HepG2 (cell line): ENCODE data around the gene PLA1A. TPM values are rescaled to one million over a fixed set of nuclear protein-coding genes. Genes with fewer than 3 reads are reported as not detected.

Experiments used
- ATAC-seq: fragments of 200-7000 bp; cut with Tn5 transposase; 3 replicates; pipeline ENCODE4 v1.9.1; 2020; ENCODE audit warnings: mild to moderate bottlenecking, moderate library complexity
- BruUV-seq: library from RNA; stranded (reverse); fragments of 400-500 nt; replicated peaks from 2 replicates; lab custom pipeline; 2021; lab: Mats Ljungman, UMichigan
- CTCF ChIA-PET: fragments of 300-600 bp; formaldehyde crosslinking; extraction: SDS; loops from one replicate; lab custom pipeline; 2021; ENCODE audit warnings: low total read pairs, inconsistent platforms, low intra/inter-chr PET ratio; lab: Yijun Ruan, JAX
- POLR2A ChIA-PET: fragments of 350-600 bp; sonication (Branson Sonifier 250); formaldehyde crosslinking; loops from one replicate; lab custom pipeline; 2020; ENCODE audit warnings: antibody characterized with exemption, inconsistent platforms; lab: Yijun Ruan, JAX
- DNase-seq: peaks from one replicate; pipeline ENCODE4 v3.0.0-alpha.2; 2015; ENCODE audit warnings: low spot score
- FAIRE-seq: peaks from 3 replicates; lab custom pipeline; 2011; peaks lifted over from hg19 to GRCh38; lab: Jason Lieb, UNC
- H2AFZ ChIP-seq: one replicate; pipeline ENCODE4 v1.6.1; 2011; ENCODE audit warnings: low read length, inconsistent platforms
- H3K27ac ChIP-seq: fragments of 300-600 bp; 3 replicates; pipeline ENCODE4 v1.8.0; 2011; ENCODE audit warnings: mixed run types, mild to moderate bottlenecking, mixed read lengths, low read length, inconsistent platforms; ENCODE audit not compliant: insufficient read depth; ENCODE audit errors: extremely low read length
- H3K27me3 ChIP-seq, 2 experiments: fragments of 200-600 bp in 1 of 2; 2 replicates in 1 of 2; 3 replicates in 1 of 2; pipeline versions ENCODE4 v1.6.0 to v1.8.0; 2011; ENCODE audit warnings: low read length in 2 of 2, mild to moderate bottlenecking in 2 of 2, moderate library complexity in 2 of 2, inconsistent platforms in 1 of 2; ENCODE audit not compliant: insufficient read depth in 2 of 2, control insufficient read depth in 1 of 2
- H3K36me3 ChIP-seq, 2 experiments: fragments of 200-600 bp in 1 of 2; replicated peaks in 1 of 2; 2 replicates in 1 of 2; 3 replicates in 1 of 2; pipeline versions ENCODE4 v1.5.1 to v1.8.0; 2011; ENCODE audit warnings: low read length in 2 of 2, inconsistent platforms in 1 of 2; ENCODE audit not compliant: insufficient read depth in 2 of 2, control insufficient read depth in 1 of 2
- H3K4me1 ChIP-seq: 2 replicates; pipeline ENCODE4 v1.5.1; 2012; ENCODE audit warnings: low read length, inconsistent platforms; ENCODE audit not compliant: insufficient read depth
- H3K4me2 ChIP-seq: 2 replicates; pipeline ENCODE4 v1.6.0; 2011; ENCODE audit warnings: low read depth, low read length, inconsistent platforms
- H3K4me3 ChIP-seq, 3 experiments: fragments of 200-600 bp in 1 of 3; sonication (generic), shearing (Covaris generic) in 1 of 3; replicated peaks in 1 of 3; 2 replicates each; pipeline ENCODE4 v1.5.1; 2011 to 2016; ENCODE audit warnings: low read length in 3 of 3, inconsistent platforms in 2 of 3, low read depth in 2 of 3, mild to moderate bottlenecking in 2 of 3, control low read depth in 1 of 3, mixed read lengths in 1 of 3; ENCODE audit not compliant: insufficient read depth in 1 of 3
- H3K79me2 ChIP-seq: one replicate; pipeline ENCODE4 v1.6.1; 2011; ENCODE audit warnings: low read length, inconsistent platforms; ENCODE audit not compliant: insufficient read depth
- H3K9ac ChIP-seq: 2 replicates; pipeline ENCODE4 v1.6.0; 2011; ENCODE audit warnings: mild to moderate bottlenecking, low read depth, low read length, inconsistent platforms; ENCODE audit not compliant: insufficient read depth
- H3K9me3 ChIP-seq: 2 replicates; pipeline ENCODE4 v1.5.1; 2012; ENCODE audit warnings: mild to moderate bottlenecking, low read length
- H4K20me1 ChIP-seq: 2 replicates; pipeline ENCODE4 v1.6.0; 2011; ENCODE audit warnings: inconsistent platforms, mild to moderate bottlenecking, low read length, moderate library complexity; ENCODE audit not compliant: insufficient read depth
- ARID4A ChIP-seq: sonication (generic); formaldehyde crosslinking; IDR thresholded peaks from 2 replicates; pipeline ENCODE4 v1.5.0; 2020; ENCODE audit warnings: mild to moderate bottlenecking, missing genetic modification reagents, borderline replicate concordance
- HMGA1 ChIP-seq: sonication (generic); formaldehyde crosslinking; conservative IDR thresholded peaks from 2 replicates; pipeline ENCODE4 v1.4.0; 2020; ENCODE audit warnings: missing genetic modification reagents
- KLF13 ChIP-seq: sonication (generic); formaldehyde crosslinking; IDR thresholded peaks from 2 replicates; pipeline ENCODE4 v1.4.0; 2020; ENCODE audit warnings: mild to moderate bottlenecking, missing genetic modification reagents
- MBD4 ChIP-seq: IDR thresholded peaks from 2 replicates; pipeline ENCODE4 v1.6.1; 2012; ENCODE audit warnings: low read length, inconsistent platforms, borderline replicate concordance
- MXD4 ChIP-seq: IDR thresholded peaks from 2 replicates; pipeline ENCODE4 v1.6.1; 2016; ENCODE audit warnings: mild to moderate bottlenecking, missing biosample characterization, missing genetic modification reagents
- RXRB ChIP-seq: IDR thresholded peaks from 2 replicates; pipeline ENCODE4 v1.6.1; 2016; ENCODE audit warnings: borderline replicate concordance, missing genetic modification reagents, missing compliant biosample characterization
- SNAPC2 ChIP-seq: sonication (generic); formaldehyde crosslinking; IDR thresholded peaks from 2 replicates; pipeline ENCODE4 v1.8.1; 2022; ENCODE audit warnings: mild to moderate bottlenecking, missing genetic modification reagents
- SRY ChIP-seq: sonication (generic); formaldehyde crosslinking; IDR thresholded peaks from 2 replicates; pipeline ENCODE4 v1.8.0; 2022; ENCODE audit warnings: mild to moderate bottlenecking, missing genetic modification reagents
- TARDBP ChIP-seq: sonication (generic); formaldehyde crosslinking; IDR thresholded peaks from 2 replicates; pipeline ENCODE4 v1.8.0; 2022; ENCODE audit warnings: mild to moderate bottlenecking, missing genetic modification reagents
- U2AF1 ChIP-seq: fragments of 200-400 bp; formaldehyde crosslinking; optimal IDR thresholded peaks from 2 replicates; pipeline ENCODE3; 2017; ENCODE audit warnings: mild to moderate bottlenecking, low read depth, low read length
- WIZ ChIP-seq: sonication (generic); formaldehyde crosslinking; IDR thresholded peaks from 2 replicates; pipeline ENCODE4 v1.5.1; 2020; ENCODE audit warnings: mild to moderate bottlenecking, missing genetic modification reagents
- ZNF296 ChIP-seq: sonication (generic); formaldehyde crosslinking; conservative IDR thresholded peaks from 2 replicates; pipeline ENCODE4 v1.5.0; 2020; ENCODE audit warnings: mild to moderate bottlenecking, missing genetic modification reagents
- ZNF569 ChIP-seq: sonication (generic); formaldehyde crosslinking; IDR thresholded peaks from 2 replicates; pipeline ENCODE4 v1.5.0; 2020; ENCODE audit warnings: mild to moderate bottlenecking, missing genetic modification reagents, moderate library complexity, borderline replicate concordance
- WGBS: methylation state at CpG from one replicate; pipeline ENCODE4 v1.1.6; 2017; ENCODE audit warnings: low lambda C conversion rate; 5-methylcytosine and 5-hydroxymethylcytosine counted together
- in situ Hi-C: cut with HindIII; loops from 2 replicates; pipeline ENCODE4 v1.10.0; 2017; ENCODE audit warnings: low pct_unique_long_range_greater_than_20kb; ENCODE audit not compliant: extremely low pct_ligation_motif_present
- intact Hi-C: fragments of 100-400 bp; cut with micrococcal nuclease; formaldehyde crosslinking; loops from one replicate; pipeline ENCODE4 v1.10.0; 2022; ENCODE audit not compliant: unreplicated experiment
- polyA plus RNA-seq, 8 experiments: library from polyadenylated mRNA; depleted of rRNA in 3 of 8; stranded (reverse) in 7 of 8; unstranded in 1 of 8; fragments of >200 nt; fragmentation: Illumina TruSeq in 4 of 8; extraction: Trizol in 4 of 8; gene quantifications; 2 replicates each; pipeline versions ENCODE4 v1.2.1 to v1.2.3, GENCODE V29; 2011 to 2016; ENCODE audit warnings: low read depth in 4 of 8, missing spikeins in 1 of 8, mixed read lengths in 1 of 8; ENCODE audit not compliant: insufficient read depth in 1 of 8
- total RNA-seq, 5 experiments: library from RNA; depleted of rRNA; stranded (reverse); fragments of >200 nt; fragmentation: Illumina TruSeq; extraction: Trizol; gene quantifications; 2 replicates each; pipeline ENCODE4 v1.2.3, GENCODE V29; 2016; ENCODE audit warnings: low read depth in 1 of 5
- TF ChIP-seq, protein P1 (sequence below): sonication (generic); formaldehyde crosslinking; IDR thresholded peaks from 2 replicates; pipeline ENCODE4 v1.5.1; 2020; ENCODE audit warnings: missing genetic modification reagents, mild to moderate bottlenecking, borderline replicate concordance
- TF ChIP-seq, protein P2 (sequence below): sonication (generic); formaldehyde crosslinking; IDR thresholded peaks from 2 replicates; pipeline ENCODE4 v1.5.0; 2020; ENCODE audit warnings: missing genetic modification reagents

The PLA1A gene
- total and polyA plus RNA-seq, 2 of the 13 experiments (the other 11 are each of a cell fraction or from before 2014, with no cell fraction given): 0.11 to 0.18 TPM

DNA sequence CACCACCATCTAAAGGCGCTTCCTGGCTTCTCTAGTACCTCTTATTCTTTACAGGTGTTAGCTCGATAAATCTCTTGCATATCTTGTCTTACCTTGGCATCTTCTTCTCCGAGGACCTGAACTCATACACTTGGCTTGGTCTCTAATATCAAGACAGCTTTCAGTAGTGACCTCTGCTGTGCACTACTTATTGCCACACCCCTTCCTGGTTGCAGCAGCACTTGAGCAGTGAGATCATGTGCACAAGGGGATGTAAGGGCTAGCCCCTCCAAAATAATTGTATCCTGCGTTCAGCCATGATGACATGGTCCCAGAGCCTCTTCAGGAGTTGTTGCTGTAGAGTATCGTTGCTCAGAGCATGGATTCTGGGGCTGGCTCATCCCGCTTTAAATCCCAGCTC is 1.3 kb upstream of the PLA1A start (continued):
- TF ChIP-seq, protein P1, sequence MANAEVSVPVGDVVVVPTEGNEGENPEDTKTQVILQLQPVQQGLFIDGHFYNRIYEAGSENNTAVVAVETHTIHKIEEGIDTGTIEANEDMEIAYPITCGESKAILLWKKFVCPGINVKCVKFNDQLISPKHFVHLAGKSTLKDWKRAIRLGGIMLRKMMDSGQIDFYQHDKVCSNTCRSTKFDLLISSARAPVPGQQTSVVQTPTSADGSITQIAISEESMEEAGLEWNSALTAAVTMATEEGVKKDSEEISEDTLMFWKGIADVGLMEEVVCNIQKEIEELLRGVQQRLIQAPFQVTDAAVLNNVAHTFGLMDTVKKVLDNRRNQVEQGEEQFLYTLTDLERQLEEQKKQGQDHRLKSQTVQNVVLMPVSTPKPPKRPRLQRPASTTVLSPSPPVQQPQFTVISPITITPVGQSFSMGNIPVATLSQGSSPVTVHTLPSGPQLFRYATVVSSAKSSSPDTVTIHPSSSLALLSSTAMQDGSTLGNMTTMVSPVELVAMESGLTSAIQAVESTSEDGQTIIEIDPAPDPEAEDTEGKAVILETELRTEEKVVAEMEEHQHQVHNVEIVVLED (CRISPR knock-in tag): no peak
- no peak for TF ChIP-seq SNAPC2
- TF ChIP-seq MXD4 (CRISPR knock-in tag): no peak

GRCh38 chr3:119598410-119599098 is 869 bp downstream of the PLA1A start:
- H4K20me1 ChIP-seq: no peaks in the 10 kb centered on the region
- TF ChIP-seq RXRB (CRISPR knock-in tag) (no peak), U2AF1 (no peak), ZNF296 (CRISPR knock-in tag) (no peak), HMGA1 (CRISPR knock-in tag) (no peak), KLF13 (CRISPR knock-in tag) (no peak), ZNF569 (CRISPR knock-in tag) (no peak), WIZ (no peak), ARID4A (CRISPR knock-in tag) (no peak), TARDBP (CRISPR knock-in tag) (no peak), SRY (no peak), MBD4 (no peak)
- TF ChIP-seq, protein P2, sequence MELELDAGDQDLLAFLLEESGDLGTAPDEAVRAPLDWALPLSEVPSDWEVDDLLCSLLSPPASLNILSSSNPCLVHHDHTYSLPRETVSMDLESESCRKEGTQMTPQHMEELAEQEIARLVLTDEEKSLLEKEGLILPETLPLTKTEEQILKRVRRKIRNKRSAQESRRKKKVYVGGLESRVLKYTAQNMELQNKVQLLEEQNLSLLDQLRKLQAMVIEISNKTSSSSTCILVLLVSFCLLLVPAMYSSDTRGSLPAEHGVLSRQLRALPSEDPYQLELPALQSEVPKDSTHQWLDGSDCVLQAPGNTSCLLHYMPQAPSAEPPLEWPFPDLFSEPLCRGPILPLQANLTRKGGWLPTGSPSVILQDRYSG (CRISPR knock-in tag): no peak
- H3K36me3 ChIP-seq: no peaks in the 10 kb centered on the region
- ATAC-seq (no peak), FAIRE-seq (no peak), DNase-seq (no peak)
- ChIA-PET CTCF (no interaction called here), POLR2A (no interaction called here)
- no peak overlapping the region for H3K4me3 ChIP-seq
- no peaks in the 10 kb centered on the region for H3K9me3 ChIP-seq
- in situ Hi-C loops: no loop called here
- H3K27ac ChIP-seq: no peak overlapping the region
- no TSS peak for BruUV-seq
- H2AFZ ChIP-seq: no peak overlapping the region
- intact Hi-C loops: no loop called here
- no peaks in the 10 kb centered on the region for H3K79me2 ChIP-seq
- 96% methylated on average over 1 of the region's 1 CpG for WGBS
- no peaks in the 10 kb centered on the region; a peak in 1 of 5 replicates for H3K27me3 ChIP-seq
- H3K9ac ChIP-seq: no peak overlapping the region
- peaks cover 21% of the 10 kb centered on the region; the same call in 1 of the 2 replicates for H3K4me1 ChIP-seq
- H3K4me2 ChIP-seq: no peak overlapping the region
